Measurements from ENCODE around the gene GPAT3. TPM values are rescaled to one million over a fixed set of nuclear protein-coding genes. Genes with fewer than 3 reads are reported as not detected.
"Not testable (repeated sequence)": the region's sequence is repeated elsewhere in the genome, so short reads cannot be mapped to it uniquely, and the experiment has no call there.

GPAT3 gene
- polyA plus RNA-seq, 4 donors: 16.6 to 26.7 (median 18.3) TPM

DNA sequence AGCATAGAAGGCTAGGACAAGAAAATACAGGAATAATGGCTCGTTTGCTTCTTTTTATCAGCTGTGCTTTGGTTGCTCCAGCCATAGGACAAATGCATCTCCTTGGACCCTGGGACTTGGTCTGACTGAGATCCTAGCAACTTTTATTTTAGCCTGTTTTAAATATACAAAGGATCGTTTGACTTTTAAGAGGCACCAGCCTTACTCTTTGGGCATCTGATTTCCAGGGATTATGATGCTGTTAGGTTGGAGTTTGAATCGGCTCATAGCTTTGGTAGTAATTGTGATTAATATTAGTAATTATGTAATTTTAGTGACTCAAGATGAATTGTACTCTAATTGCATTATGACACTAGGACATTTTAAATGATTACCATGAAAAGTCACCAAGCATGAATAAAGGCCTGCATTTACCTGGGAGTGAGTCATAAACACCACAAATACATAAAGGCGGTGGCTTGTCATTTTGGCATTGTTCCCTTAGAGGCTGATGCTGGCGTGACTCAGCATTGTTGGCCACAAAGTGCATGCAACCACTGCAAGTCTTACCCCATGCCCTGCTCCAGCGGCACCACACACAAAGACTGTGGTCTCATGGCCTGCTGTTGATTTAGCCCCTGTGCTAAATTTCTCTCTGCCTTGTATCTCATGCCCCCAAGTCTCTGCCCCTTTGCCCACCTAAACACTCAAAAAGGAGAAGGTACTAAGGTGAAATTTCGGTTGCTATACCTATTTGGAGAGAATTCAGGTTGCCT is 12.4 kb downstream of the GPAT3 start:
- DNase-seq (ENCODE audit: low read depth in 4 of 4, low spot score in 2 of 4): no peak

DNA sequence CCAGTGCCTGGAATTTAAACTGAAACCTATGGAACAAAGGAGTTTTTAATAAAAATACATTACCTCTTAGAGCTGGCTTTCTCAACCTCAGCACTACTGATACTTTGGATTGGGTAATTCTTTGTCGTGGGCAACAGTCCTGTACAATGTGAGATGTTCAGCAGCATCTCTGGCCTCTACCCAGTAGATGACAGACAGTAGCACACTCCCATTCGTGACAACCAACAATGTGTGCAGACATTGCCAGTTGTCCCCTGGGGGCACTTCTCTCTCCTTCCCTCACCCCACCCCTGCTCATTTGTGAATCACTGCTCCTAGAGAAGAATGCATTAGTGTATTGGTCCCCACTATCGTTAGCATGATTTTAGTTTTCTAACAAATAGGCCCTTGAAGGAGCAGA is 16.2 kb downstream of the GPAT3 start:
- DNase-seq (ENCODE audit: low read depth in 4 of 4, low spot score in 2 of 4): no peak

DNA sequence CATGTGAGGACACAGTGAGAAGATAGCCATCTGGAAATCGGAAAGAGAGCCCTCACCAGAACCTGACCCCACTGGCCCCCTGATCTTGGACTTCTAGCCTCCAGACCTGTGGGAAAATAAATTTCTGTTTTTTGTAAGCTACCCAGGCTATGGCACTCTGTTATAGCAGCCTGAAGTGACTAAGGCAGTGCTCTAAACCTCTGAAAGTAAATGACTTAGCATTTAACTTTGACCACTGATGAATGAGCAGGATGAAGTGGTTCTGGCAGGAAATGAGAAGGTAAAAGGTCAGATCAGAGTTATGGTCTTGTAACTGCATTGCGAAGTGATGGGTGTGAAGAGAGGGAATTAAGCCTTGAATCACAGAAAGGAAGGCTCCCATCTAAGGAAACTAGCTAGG is 17.0 kb downstream of the GPAT3 start:
- no peak for DNase-seq (ENCODE audit: low read depth in 4 of 4, low spot score in 2 of 4)

DNA sequence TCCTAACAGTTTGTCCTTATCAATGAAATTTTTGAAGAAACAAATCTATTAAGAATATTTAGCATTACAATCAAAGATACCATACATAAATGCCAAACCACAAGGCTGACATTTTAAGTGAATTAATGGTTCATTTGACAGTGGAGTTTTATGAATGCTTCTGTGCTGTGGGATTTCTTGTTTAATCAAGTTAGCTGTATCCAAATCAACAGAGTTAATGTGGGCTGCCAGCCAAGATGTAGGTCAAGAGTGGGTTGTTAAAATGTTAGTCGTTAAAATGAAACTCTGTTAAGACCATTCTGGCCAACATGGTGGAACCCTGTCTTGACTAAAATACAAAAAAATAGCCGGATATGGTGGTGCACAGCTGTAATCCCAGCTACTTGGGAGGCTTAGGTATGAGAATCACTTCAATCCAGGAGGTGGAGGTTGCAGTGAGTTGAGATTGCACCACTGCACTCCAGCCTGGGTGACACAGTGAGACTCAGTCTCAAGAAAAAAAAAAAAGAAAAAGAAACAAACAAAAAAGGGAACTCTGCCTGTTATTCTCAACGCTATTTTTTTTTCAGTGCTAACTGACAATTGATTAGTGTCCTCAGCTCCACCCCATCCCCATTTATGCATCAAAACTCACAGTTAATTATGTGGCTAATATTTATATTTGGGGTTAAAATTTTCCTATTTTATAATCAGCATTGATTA is 20.2 kb downstream of the GPAT3 start:
- peak in 1 of 4 donors; percentile 34 for DNase-seq (ENCODE audit: low read depth in 4 of 4, low spot score in 2 of 4)

DNA sequence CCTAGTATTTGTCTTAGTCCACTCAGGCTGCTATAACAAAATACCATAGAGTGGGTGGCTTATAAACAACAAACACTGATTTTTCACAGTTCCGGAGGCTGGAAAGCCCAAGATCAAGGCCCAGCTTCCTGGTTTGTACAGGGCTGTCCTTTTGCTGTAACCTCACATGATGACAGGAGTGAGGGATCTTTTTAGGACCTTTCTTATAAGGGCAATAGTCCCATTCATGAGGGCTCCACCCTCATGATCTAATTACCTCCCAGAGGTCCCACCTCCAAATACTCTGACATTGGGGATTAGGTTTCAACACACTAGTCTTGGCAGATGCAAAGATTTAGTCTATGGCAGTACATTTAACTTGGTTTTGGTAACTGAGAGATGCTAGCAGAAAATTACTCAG is 20.9 kb downstream of the GPAT3 start:
- DNase-seq (ENCODE audit: low read depth in 4 of 4, low spot score in 2 of 4): no peak

DNA sequence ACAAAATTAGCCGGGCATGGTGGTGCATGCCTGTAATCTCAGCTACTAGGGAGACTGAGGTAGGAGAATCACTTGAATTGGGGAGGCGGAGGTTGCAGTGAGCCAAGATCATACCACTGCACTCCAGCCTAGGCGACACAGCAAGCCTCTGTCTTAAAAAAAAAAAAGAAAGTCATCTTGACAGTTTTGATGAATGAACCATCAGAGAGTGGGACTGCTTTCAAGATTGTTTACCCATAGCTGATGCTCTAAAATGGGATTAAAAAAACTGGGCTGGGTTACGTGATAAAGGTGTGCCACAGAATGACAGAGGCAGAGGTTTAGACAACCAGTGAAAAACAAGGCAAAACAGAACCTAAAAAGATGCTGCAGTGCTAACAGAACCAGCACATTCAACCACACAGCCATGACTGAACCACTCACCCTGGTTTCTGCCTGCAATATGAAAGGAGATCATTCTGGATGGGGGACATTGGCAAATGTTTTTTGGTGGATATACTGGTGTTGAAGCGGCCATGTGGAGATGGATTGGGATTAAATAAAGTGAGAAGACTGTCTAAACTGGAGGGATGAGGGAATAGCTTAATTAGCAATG is 22.2 kb downstream of the GPAT3 start:
- DNase-seq (ENCODE audit: low read depth in 4 of 4, low spot score in 2 of 4): no peak

DNA sequence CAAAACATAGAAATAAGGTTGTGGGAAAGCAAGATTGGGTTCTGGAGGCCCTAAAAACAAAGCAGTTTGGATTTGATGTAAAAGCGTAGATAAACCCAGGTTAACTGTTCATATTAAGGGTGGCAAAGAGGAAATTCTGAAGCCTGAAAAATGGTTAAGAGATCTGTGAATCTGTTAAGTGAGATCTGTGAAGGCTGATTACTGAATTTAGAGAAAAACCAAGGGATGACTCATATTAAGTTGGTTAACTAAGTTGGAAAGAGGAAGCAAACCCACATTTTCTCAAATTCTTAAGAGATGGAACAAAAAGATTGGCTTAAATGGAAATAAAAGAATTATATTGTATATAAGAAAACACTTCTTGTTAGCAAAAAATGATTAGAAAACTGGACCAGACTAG is 22.8 kb downstream of the GPAT3 start:
- no peak for DNase-seq (ENCODE audit: low read depth in 4 of 4, low spot score in 2 of 4)

DNA sequence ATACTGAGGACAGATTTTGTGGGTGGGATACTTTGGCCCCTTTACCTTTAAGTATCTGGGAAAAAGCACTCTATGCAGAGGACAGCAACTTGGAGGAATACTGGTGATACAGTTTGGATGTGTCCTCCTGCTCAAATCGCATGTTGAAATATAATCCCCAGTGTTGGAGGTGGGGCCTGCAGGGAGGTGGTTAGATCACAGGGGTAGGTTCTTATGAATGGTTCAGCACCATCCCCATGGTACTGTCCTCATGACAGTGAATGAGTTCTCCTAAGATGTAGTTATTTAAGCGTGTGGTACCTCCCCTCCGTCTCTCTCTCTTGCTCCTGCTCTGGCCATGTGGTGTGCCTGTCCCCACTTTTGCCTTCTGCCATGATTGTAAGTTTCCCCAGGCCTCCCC is 24.6 kb downstream of the GPAT3 start:
- no peak for DNase-seq (ENCODE audit: low read depth in 4 of 4, low spot score in 2 of 4)

DNA sequence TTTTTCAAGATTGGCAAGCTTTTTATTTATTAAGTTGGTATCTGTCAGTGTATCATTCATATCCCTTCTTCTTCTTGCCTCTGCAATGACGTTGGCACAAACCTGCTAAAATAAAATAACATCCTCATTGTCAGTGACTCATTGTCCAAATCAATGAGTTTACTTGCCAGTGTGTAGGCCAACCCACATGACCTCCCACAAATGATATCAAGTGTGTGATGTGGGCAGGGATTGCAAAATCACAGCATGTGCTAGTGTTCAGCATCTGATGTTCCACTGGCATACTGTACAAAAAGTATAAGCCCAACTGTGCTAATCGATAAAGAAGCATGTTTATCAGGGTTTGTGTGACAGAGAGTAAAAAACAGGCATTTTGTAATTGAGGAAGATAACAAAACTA is 25.5 kb downstream of the GPAT3 start:
- no peak for DNase-seq (ENCODE audit: low read depth in 4 of 4, low spot score in 2 of 4)

DNA sequence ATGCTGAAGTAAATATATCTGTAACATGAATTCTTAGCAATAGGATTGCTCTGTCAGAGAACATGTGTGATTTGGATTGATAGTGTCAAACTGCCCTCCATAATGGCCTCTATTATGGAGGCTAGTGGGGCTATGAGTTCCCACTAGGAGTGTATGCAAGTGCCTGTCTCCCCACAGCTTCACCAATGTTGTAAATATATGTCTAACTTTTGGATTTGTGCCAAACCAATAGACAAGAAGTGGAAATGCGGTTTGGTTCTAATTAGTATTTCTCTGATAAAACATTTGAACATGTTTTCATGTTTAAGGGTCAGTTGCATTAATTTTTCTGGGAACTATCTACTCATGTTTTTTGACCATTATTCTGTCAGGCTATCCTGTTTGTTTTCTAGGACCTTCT is 28.1 kb downstream of the GPAT3 start:
- no peak for DNase-seq (ENCODE audit: low read depth in 4 of 4, low spot score in 2 of 4)

DNA sequence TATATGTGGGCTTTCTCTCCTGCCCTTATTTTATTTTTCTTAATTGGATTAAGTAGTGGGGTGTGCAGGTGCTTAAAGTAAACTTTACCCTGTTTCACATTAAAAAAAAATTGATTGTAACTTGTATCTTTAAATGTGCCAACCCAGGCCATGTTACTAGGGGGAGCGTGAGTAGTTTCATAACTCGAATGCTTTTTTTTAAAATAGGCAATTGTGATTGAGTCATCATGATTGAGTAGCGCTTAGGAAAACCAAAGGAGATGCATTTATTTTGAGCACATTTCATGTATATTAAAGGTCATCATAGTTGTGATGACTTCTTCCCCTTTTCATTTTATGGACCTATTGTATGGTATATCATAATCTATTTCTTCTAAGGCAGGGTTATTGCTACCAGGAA is 32.2 kb downstream of the GPAT3 start:
- DNase-seq (ENCODE audit: low read depth in 4 of 4, low spot score in 2 of 4): no peak

DNA sequence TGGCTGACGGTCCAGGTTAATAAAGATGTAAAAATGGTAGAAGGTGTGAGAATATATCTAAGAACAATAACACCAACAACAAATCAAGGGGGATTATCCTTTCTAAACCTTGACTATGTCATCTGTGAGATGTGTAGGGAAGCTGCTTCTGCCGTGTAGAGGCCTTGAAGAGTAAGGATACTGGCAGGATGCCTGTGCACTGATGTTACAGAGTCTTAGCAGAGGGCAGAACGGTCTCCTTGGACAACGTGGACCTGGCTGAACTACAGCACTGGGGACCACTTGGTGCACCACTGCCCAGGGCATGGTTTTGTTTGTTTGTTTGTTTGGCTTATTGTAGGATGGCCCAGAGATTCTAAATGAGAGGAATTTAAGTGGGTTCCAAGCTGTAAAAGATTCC is 33.5 kb downstream of the GPAT3 start:
- no peak for DNase-seq (ENCODE audit: low read depth in 4 of 4, low spot score in 2 of 4)

DNA sequence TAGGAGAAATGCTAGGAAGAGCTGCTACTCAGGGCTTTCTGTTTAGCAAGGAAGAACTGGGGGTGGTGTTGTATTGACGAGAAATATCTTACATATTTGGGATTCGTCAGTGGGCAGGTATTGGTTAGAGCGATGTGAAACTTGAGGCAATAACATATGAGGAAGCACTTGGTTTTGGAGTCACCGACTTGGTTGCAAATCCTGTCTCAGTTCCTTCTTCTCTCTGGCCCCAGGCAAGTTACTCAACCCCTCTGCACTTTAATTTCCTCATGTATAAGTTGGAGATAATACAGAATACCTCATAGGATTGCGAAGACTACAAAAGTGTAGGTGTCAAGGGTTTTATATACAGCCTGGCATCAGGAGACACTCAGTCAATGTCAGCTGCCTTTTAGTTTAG is 34.1 kb downstream of the GPAT3 start:
- no peak for DNase-seq (ENCODE audit: low read depth in 4 of 4, low spot score in 2 of 4)

DNA sequence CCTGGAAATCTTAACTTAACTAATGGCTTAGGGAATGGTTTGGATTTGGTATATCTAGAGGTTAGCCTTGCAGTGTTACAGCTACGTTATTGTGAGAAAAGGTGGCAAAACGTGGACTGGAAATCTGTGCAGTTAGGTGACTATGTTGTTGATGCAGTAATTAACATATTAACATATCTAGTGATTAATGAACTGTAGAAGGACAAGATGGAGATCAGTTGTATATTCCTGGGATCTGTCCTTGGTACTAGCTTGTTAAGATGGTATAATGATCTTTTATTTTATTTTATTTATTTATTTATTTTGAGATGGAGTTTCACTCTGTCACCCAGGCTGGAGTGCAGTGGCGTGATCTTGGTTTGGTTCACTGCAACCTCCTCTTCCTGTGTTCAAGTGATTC is 36.9 kb downstream of the GPAT3 start:
- DNase-seq (ENCODE audit: low read depth in 4 of 4, low spot score in 2 of 4): no peak

DNA sequence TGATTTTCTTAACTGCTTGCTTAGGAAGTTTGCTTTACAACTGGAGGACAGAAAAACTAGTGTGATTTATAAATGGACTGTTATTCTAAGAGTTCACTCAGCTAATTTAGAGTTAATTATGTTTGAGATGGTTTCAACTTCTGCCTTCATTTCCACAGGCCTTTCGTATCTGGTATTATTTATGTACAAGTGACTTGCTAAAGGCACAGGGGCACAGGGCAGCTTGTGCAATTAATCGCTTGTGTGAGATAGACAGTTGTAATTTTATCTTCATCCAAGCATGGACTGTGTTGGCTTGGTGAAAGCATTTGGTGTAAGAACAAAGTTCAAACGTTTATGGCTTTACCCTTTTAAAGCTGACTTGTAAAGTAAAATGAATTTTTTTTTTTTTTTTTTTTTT is 38.3 kb downstream of the GPAT3 start:
- peak; percentile 42 to 69 (median 62) for DNase-seq (ENCODE audit: low read depth in 4 of 4, low spot score in 2 of 4)

DNA sequence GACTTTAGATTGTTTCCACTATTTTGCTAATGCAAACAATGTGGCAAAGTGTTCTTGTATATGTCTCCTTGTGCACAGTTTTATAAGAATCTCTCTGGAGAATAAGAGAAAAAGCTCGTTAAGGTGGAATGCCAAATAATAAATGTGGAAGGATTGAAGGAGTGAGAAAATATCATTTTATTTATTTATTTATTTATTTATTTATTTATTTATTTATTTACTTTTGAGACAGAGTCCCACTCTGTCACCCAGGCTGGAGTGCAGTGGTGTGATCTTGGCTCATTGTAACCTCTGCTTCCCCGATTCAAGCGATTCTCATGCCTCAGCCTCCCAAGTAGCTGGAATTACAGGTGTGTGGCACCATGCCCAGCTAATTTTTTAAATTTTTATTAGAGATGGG is 40.3 kb downstream of the GPAT3 start:
- not testable (repeated sequence) for DNase-seq (ENCODE audit: low read depth in 4 of 4, low spot score in 2 of 4)

DNA sequence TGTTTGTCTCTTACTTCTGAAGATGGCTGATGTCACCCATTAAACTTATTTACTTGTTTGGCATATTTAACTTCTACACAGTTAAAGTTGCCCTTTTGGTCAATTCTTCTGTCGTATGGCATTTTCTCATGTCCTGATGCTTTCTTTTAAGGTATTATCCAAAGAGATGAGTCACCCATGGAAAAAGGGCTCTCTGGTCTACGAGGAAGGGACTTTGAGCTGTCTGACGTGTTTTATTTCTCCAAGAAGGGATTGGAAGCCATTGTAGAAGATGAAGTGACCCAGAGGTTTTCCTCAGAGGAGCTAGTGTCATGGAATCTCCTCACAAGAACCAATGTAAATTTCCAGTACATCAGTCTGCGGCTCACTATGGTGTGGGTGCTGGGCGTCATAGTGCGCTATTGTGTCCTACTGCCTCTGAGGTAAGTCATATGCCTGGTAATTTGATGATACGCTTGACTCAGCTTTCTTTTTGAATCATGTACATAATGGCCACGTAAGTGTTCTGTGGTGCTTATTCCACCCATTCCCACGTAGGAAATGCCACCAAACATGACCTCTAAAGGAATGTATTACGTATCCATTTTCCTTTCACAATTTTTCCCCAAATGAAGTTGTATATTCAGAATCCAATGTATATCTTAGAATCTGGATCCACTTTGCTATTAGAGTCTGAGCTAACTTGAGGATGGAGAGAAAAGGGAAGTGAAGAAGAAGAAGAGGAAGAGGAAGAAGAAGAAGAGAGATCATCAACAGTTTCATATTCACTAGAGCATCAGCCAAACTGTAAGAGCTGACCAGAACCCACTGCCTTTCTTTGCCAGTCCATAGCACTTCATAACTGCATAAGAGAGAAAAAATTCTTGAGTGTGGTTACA is 45.7 kb downstream of the GPAT3 start:
- DNase-seq (ENCODE audit: low read depth in 4 of 4, low spot score in 2 of 4): no peak

DNA sequence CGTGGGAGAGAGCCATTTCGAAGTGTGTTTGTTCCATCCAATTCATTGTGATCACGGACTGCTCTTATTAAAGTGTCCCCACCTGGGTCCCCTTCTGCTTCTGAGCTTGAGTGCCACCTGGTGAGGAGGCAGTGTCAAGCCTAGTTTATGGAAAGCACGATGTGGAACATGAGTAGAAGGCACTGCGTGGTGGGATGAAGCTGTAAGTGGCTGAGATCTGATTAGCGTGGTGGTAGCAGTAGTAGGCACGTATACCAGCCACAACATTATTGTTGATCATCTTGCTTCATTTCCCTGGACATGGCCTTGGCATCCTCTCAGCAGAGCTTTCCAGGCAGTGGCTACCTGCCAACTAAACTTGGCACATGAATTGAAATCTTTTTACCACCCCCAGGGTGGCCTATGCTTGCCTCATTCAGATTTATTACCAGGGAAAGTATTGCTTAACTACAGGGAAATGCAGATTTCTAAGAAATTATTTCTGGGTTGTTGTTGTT is 46.4 kb downstream of the GPAT3 start:
- no peak for DNase-seq (ENCODE audit: low read depth in 4 of 4, low spot score in 2 of 4)

DNA sequence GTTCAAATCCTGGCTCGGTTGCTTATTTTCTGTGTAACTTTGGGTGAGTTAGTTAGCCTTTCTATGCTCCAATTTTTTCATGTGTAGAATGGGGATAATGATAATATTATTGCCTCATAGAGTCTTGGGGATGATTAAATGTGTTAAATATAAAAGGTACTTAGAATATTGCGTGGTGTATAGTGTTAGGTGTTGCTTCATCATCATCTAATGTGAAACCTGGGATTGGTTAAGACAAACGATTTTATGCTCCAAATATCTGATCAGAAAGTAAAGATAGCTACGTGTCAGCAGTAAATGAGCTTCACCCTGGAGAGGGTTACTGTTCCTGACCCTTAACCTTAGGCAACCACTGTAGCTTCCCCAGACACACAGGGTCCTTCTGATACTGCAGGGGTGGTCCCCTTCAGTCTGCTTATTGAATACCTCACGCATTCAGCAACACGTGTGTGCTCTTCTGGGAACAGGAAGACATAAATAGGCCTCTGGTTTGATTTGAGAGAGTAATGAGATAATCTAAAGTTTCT is 50.1 kb downstream of the GPAT3 start:
- no peak for DNase-seq (ENCODE audit: low read depth in 4 of 4, low spot score in 2 of 4)

DNA sequence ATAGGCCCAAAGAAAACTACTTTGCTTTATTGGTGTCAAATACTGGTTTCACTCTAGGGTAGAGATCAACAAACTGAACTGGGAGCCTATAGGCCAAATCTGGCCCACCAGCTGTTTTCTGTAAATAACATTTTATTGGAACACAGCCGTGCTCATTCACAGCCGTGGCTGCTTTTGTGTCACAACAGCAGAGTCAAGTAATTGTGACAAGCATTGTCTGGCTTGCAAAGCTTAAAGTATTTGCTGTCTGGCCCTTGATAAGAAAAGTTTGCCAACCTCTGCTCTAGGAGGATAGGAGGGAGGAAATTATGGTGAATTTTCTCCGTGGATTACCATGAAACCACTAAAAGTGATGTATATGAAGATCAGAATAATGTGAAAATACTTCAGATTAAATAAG is 53.4 kb downstream of the GPAT3 start:
- DNase-seq (ENCODE audit: low read depth in 4 of 4, low spot score in 2 of 4): no peak

DNA sequence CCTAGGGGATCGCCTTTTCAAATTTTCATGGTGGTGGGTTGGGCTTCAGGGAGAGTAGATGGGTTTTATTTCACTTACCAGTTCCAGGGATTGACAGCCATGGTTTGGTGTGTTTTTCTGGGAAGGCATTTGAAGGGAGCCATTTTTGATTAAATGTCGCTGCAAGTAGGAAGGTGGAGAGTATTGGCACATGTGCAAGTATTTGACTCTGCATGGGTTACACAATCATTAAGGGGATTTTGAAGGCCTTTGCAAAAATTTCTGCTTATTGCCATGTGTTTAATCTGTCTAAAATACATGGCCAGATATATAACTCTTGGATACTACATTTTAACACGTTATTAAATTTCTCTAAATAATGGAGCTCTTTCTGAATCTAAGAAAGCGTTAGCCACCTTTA is 55.1 kb downstream of the GPAT3 start:
- DNase-seq (ENCODE audit: low read depth in 4 of 4, low spot score in 2 of 4): no peak

Data from left renal cortex interstitium (tissue), 4 donors.